SHP77 treated with DMSO at 0.1 percent for 48 hours (cell line): ENCODE measurements around the gene ZNF22.

ENCODE experiments used
- DNase-seq: peaks from one replicate; lab custom pipeline; 2025; lab: John Stamatoyannopoulos, UW

Gene ZNF22

DNA sequence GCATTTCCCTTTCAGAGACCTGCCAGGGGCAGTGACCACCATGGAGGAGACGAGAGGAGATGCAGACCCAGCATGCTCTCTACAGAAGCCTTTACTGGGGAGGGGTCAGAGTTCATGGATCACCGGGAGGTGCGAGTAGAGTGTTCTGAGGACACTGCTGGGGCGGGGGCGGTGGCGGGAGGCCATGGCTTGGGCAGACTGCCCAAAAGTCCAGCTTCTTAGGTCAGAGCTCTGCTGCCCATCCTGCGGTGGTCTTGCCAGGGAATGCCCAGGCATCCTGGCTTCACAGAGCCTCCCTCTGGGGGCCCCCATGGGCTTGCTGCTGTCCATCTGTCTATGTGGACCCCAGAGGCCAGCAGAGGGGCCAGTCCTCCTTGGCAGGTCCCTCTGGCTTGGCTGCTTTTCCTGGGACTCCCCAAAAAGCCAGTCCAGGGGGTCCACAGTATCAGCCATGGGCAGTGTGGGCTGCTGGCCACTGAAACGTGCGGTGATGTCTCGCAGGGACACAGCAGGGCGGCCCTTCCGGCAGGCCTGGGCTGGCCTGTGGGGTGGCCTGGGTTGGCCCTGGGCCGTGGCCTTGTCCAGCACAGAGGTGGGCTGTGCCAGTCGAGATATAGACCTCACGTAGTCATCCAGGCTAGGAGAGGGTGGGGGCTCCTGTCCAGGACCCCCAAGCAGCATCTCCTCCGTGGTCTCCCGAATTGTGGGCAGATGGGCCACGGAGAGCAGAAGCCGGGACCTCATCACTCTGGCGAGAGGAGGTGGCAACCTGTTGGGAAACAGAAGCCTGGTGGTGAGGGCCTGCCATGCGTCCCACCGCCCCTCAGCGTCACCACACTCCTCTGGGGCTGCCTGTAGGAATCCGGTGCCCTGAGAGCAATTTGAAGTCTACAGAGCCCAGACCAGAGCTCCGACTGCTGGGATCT is 23.2 kb upstream of the ZNF22 start:
- DNase-seq, result no peak

DNA sequence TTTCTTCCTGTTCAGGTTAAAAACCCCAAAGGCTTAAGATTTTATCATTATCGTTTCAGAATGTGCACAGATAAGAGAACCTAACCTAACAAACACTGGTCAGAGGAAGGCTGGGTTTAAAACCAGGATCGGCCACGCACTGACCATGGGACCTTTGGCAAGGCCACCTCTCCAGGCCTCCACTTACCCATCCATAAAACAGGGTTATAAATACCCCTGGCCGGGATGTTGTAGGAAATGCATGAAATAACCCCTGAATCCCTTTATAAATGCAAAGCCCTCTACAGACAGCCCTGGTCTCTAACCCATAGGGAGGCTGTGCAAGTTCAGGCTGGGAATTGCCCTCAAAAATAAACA is 22.5 kb upstream of the ZNF22 start:
- DNase-seq, result no peak

DNA sequence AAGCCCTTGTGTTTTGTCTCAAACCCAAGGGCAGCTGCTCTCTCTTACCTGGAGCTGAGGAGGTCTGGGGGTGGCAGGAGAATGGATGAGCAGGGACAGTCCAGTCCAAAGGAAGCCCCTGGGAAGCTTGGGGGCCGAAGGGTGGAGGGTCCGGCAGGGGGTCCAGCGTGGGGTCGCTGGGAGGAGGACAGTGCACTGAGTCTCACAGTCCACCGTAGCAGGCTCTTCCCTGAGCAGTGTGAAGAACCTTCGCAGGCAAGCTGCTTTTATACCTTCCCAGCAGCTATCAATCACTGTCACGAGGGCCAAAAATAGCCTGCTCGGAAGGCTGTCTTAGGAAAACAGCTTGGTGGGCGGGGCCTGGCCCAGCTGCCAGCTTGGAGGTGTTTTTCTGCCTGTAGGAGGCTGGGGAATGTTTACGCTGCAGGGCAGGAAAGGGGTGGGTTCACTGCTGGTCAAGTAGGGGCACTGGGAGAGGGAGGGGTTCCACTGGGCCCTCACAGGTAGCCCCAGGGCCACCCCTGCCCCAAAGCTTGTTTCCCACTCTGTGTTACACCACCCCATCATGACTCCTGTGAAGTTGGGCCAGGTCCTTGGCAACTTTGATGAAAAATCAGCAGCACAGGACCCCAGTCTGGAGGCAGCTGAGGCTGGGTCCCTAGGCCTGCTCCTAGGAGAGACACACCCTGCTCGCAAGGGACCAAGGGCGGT is 22.0 kb upstream of the ZNF22 start, which contains the start of gene DEPP1:
Gene DEPP1, minus strand, starts transcription at position 240 of the 711 bp plus-strand sequence. CDS start 779 bp downstream, outside the sequence.
- peak; percentile 39 for DNase-seq

DNA sequence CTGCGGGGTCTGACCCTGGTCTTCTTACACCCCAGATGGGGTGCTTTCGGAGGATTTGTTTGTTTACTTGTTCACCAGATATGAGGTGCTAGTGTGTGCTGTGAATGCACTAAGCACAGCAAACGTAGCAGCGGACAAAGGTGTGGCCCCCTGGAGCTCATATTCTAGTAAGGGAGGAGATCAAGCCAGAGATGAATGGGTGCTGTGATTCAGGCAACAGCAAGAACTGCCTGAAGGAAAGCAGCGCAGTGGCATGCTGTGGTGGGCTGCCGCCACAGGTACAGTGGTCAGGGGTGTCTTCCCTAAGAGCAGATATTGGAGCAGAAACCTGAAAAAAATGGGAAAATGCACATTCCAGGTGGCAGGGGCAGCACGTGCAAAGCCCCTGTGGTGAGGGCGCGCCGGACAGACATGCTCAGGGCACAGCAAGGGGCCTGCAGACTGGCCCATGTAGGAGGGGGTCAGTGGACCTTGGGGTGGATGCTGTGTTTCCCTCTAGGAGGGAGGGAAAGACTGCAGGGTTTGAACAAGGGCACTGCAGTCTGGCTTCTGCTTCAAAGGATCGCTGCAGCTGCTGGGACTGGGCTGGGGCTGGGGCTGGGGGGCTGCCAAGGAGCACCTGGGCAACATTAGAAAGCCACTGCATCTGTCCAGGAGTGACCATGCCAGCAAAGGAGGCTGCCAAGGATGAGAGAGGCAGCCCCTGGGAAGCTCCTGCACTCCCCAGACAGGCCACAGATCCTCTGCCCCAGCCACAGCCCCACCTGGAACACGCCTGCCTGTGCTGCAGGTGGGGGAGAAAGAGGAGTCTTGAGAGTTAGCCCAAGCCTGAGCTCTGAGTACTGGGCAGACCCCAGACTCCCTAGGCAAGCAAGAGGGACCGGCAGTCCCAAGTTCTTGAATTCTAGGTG is 21.2 kb upstream of the ZNF22 start:
- DNase-seq, result no peak

DNA sequence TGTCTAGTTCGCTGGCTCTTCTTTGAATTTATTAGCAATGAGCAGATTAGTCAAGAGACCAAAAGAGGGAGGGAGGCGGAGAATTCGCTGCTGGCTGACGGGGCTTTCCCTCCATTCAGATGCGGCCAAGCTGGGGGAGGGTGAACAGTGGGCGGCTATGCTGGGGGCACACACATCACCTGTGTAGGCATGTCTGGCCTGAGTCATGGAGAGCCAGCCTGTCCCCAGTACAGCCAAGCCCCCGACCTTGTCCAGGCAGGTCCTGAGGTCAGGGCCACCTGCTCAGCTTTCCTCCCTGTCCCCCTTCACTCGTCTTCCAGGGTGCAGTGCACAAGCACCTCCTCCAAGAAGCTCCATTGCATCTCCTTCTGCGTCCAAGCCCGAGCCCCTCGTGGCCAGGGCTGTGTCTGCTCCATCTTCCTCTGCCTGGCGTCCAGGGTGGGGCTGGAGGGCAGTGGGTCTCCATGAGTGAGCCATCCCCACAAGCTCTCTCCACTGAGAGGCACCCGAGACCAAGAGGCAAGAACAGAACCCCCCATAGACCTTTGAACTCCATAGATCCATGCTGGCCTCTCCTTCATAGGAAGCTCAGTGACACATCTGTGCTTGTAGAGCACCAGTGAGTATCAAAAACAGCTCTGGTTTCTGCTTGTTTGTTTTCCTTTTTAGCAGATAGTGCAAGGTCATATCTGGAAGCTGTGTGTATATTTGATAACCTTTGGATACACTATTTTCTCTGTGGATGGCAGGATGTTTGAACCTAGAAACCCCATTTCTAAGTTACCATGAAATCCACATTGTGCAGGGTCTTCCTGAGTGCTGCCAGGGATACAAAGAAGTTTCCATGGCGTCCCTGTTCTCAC is 20.2 kb upstream of the ZNF22 start:
- no peak for DNase-seq

DNA sequence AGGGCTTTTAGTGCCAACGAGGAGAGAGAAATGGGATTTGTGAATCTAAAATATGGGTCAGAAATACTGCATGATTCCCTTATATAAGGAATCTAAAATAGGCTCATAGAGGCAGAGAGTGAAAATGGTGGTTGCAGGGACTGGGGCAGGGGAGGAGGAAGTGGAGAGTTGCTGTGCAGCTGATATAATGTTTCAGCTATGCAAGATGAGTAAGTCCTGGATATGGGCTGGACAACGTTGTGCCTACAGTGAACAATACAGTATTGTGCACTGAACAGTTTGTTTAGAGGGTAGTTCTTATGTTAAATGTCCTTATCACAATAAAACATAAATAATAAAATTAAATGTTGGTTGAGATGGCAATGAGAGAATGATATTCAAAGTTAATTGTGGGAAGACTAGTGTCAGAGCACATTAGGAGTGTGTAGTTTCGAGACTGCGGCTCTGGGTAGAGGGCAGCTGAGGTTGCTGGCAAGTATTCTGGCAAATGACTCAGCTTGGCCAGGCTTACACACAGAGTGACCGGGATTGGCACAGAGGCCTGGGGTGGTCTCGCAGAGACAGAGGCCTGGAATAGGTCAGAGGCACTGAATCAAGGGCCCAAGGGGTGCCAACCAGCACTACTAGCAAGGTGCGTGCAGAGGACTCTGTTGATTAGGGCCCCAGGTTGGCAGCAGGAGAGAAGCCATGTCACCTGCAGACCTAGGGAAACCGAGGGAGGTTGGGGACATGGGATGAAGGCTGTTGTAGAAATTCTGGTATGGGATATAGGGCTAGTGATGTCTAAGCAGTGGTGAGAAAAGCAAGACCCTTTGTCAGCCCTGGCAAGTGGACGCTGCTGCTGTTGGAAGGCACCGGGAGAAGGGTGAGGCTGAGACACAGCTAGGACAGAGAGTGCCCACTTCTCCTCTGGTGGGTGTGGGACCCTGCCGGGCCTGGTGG is 19.3 kb upstream of the ZNF22 start:
- DNase-seq, result no peak

DNA sequence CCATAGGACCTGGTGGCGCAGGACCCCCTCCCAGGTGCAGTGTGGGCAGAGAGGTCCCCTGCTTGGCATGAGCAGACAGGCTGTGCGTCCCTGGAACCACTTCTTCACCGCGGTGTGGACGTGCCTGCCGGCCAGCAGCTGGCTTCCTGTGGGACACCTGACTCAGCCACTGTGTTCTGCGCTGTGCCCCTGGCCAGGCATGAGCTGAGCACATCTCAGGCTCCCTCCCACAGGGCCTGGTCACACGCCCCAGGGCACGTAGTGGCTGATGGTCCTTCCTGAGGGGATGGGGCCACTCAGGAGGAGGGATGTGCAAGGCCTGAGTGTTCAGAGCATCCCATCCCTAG is 18.6 kb upstream of the ZNF22 start:
- no peak for DNase-seq

DNA sequence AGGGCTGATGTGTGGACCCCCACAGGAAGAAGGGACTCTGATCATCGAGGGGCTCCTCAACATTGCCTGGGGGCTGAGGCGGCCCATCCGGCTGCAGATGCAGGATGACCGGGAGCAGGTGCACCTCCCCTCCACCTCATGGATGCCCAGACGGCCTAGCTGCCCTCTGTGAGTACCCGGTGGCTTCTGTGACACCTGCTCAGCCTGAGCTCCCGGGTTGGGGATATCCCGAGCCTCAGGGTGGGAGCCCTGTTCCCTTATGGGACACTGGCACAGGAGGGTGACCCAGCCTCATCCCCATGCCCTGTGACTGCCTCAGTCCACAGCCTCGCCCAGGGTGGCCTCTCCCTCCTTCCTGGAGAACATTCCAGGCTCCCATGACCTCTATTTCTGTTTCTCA is 18.2 kb upstream of the ZNF22 start:
- no peak for DNase-seq

DNA sequence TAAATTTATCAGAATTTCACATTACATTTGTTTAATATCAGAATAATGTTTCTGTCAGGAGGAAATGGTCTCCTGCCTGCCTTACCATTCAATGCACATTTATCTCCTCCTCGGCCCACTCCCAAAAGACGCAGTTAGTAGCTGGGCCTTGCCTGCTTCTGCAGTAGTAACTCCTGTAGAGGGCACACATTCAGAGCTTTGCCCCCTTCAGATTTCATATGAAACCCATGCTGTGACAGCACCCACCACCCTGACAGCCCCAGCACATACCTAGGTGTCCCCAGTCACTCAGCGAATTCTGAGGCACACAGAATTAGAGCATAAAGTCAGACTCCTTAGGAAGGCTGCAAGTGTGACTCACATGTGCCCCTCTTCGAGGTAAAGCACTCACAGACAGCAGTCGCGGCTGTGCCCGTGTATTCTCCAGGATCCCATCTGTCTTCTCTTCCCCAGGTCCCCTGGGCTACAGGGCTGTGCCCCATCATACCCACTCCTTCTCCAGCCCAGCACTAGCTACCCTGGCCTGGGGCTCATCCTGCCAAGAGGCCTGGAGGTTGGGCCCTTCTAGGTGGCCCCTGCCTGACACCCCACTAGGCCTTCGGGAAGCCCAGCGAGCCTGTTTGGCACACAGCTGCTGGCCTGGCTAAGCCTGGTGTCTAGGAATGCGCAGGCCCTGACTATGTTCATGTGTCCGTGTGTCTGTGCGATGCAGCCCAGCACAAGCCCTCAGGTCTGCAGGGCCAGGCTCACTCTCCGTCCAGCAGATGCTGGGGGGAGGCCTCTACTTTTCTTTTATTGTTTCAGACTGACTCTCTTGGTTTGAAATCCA is 17.4 kb upstream of the ZNF22 start:
- no peak for DNase-seq

DNA sequence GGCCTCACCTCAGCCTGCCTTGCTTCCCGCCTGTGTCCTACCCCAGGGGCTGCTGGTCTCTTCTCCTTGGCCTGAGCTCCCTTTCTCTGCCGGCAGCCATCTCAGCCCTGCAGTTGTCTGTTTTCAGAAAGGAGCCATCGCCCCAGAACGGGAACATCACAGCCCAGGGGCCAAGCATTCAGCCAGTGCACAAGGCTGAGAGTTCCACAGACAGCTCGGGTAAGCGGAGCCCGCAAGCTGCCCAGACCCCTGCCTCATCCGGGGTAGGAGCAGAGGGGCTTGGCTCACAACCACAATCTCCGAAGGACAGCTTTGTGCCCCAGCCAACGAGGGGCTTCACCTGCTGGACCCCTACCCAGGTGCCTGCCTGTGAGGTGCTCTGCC is 16.8 kb upstream of the ZNF22 start:
- no peak for DNase-seq

DNA sequence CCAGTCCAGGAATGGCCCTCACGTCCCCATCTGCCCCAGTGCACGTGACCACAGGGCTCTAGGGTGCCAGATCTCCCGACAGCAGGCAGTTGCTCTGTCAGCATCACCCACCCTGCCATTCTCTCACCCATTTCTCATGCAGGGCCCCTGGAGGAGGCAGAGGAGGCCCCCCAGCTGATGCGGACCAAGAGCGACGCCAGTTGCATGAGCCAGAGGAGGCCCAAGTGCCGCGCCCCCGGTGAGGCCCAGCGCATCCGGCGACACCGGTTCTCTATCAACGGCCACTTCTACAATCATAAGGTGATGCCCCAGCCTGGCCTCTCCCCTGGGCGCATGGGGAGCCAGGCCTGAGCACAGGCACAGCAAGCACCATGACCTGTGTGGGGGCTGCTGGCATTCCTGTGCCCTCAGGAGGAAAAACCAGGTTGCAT is 16.0 kb upstream of the ZNF22 start:
- no peak for DNase-seq

DNA sequence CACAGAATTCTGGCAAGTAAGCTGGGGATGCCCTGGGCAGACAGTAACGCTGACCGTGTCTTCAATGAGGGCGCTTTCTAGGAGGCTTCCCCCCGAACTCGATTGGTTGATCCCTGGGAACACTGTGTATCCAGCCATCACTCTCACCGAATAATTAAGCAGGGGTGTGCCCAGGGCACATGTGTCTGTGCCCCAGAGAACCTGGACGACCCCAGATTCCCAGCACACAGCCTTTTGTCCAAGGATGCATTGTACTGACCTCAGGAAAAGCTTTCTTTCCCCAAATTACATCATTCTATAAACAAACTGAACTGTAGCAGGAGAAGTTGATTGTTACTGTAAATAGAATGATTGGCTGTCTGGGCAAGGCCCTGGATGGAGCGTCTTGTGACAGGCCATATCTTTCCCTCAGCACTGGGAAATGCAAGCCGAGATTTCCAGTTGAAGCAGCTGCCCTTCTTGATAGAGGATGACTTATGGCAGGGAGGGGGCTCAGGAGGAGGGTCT is 15.5 kb upstream of the ZNF22 start:
- no peak for DNase-seq

DNA sequence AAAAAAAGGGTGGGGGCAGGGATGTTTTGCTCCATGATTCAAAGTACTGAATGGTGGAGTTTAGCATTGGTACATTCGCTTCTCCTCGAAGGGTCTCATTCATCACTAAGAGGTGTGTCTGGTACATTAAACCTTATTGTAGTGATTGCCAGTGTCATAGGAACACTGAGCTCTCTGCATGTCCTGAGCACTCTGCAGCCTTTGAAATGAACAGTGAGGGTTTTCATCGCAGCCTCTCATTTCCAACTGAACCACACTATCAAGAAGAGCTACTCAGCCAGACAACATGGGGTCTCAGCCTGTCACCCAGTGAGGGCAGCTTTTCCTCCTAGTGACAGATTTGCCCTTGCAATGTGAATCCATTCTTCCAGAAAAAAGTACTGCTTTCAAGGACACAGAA is 14.5 kb upstream of the ZNF22 start:
- no peak for DNase-seq

DNA sequence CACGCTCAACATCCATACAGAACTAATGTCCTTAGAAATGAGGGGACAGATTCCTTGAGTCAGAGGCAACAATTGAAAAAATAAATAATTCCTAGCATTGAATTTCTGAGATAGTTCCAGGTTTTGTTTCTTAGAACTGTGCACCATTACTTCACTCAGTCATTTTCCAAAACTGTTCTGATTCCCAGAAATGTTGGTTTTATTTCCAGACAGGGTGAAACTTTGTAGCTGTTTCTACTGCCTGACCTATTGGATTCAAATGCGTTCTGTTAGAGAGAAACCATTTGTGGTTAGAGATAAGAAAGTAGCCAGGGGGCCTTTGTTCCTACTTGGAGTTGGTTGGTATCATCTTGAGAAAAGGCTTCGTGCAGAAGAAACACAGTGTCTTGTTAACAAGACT is 14.1 kb upstream of the ZNF22 start:
- DNase-seq, result no peak

DNA sequence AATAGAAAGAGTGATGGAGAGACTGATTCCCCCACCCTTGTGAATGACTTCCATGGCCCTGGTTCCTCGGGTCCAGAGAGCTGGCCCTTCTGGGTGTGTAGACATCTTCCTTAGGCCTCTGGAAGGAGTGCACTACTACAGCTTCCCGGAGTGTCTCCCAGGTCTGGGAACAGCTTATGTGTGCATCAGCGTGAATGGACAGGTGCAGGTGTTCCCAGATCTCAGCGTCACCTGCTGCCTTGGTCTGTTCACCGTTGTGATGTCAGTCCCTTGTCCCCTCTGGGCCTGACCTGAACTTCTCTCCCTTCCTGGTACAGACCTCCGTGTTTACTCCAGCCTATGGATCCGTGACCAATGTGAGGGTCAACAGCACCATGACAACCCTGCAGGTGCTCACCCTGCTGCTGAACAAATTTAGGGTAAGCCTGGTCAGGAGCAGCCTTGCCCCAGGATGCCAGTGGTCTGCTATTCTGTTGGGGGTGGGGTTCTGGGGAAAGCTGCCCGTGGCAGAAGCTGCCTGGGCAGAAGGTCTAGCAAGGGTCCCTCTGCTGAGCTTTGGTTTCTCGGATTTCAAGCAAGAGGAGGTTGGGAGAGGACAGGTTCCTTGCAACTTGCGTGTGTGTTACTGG is 11.7 kb upstream of the ZNF22 start:
- DNase-seq, result no peak

DNA sequence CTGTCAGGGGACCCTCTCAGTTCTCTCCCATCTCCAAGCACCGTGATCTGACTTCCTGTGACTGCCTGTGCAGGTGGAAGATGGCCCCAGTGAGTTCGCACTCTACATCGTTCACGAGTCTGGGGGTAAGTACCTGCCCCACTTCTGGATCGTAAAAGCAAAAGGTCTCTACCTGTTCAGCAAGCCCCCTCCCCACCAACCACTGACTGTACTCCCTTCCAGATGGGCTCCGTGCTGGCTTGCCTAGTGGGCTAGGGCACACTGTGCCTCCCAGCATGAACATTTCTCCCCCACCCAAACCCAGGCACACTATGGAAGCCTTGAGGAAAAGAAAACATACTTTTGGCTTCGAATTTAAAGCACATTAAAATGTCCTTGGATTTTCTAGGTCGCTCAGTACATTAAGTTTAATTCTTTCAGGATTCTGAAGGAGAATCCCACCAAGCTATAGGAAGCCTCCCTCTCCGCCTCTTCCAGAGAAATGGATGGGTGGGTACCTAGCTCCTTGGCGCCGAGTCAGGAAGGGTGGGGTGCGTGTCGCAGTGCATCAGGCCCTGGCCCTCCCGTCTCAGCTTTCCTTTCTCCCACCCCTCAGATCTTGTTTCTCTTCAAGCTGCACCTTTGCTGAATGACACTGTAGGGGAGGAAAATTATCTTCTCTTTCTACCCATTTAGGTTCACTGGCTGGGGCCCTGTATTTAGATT is 11.0 kb upstream of the ZNF22 start:
- DNase-seq, result no peak

DNA sequence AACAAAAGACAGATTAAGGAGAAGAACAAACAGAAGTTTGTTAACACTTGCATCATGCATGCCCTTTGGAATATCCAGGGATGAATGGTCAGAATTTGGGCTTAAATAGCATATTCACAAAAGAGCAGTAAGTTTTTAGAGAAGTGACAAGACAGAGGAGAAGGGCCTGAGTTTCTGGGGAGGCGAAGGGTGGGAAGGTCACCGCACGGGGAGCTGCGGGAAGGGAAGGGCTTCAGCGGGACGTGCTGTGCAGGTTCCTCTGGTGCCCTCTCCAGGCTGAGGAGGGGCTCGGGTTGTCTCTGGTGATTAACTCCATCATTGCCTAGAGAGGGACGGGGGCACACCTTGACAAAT is 10.4 kb upstream of the ZNF22 start:
- no peak for DNase-seq

DNA sequence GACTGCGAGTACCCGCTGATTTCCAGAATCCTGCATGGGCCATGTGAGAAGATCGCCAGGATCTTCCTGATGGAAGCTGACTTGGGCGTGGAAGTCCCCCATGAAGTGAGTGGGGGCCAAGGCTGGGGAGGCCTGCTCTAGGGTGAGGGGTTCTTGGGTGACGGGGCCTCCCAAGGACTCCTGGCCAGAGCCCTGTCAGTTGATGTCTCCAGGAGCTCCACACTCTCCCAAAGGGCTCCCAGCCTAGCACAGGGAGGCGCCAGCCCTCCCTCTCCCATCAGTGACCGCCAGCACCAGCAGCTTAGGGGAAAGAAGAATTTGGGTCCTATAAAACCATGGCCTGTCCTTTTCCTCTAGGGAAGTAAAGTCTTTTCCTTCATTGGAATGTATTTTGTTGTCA is 9.8 kb upstream of the ZNF22 start:
- DNase-seq, result no peak
